OCI-LY1 (cell line): ENCODE data around the gene CRTC1.

Experiments used
- H2AFZ ChIP-seq: fragments of 200-600 bp; sonication (generic), shearing (Covaris generic); 2 replicates; pipeline ENCODE4 v1.6.0; 2014; ENCODE audit warnings: antibody characterized with exemption, mild to moderate bottlenecking, low read length
- H3F3A ChIP-seq: fragments of 200-600 bp; sonication (generic), shearing (Covaris generic); 2 replicates; pipeline ENCODE4 v1.6.0; 2014; ENCODE audit warnings: mild to moderate bottlenecking, antibody characterized with exemption, low read length, moderate library complexity; ENCODE audit not compliant: insufficient read depth
- H3K27ac ChIP-seq: fragments of 200-600 bp; sonication (generic); 2 replicates; pipeline ENCODE4 v1.5.1; 2014; ENCODE audit warnings: low read length, mixed run types, mild to moderate bottlenecking, low read depth; ENCODE audit not compliant: poor library complexity, severe bottlenecking
- H3K27me3 ChIP-seq: fragments of 200-600 bp; sonication (generic); 2 replicates; pipeline ENCODE4 v1.6.0; 2014; ENCODE audit warnings: antibody characterized with exemption, mild to moderate bottlenecking, low read length, moderate library complexity; ENCODE audit not compliant: insufficient read depth
- H3K36me3 ChIP-seq: fragments of 200-600 bp; sonication (generic); 2 replicates; pipeline ENCODE4 v1.6.1; 2014; ENCODE audit warnings: mild to moderate bottlenecking, antibody characterized with exemption, low read length, moderate library complexity, mixed read lengths; ENCODE audit not compliant: insufficient read depth
- H3K4me1 ChIP-seq: fragments of 200-600 bp; sonication (generic); 2 replicates; pipeline ENCODE4 v1.5.1; 2014; ENCODE audit warnings: mild to moderate bottlenecking, low read length, moderate library complexity; ENCODE audit not compliant: insufficient read depth, severe bottlenecking
- H3K4me2 ChIP-seq: fragments of 200-600 bp; sonication (generic), shearing (Covaris generic); 2 replicates; pipeline ENCODE4 v1.6.1; 2014; ENCODE audit warnings: low read length
- H3K4me3 ChIP-seq: fragments of 200-600 bp; sonication (generic); 2 replicates; pipeline ENCODE4 v1.5.1; 2014; ENCODE audit warnings: low read length, low read depth, mild to moderate bottlenecking, mixed read lengths; ENCODE audit not compliant: poor library complexity, severe bottlenecking
- H3K79me2 ChIP-seq: fragments of 200-600 bp; shearing (Covaris generic); 2 replicates; pipeline ENCODE4 v1.6.1; 2016; ENCODE audit warnings: mixed run types, low read length, mixed read lengths; ENCODE audit not compliant: insufficient read depth
- H3K9ac ChIP-seq: fragments of 200-600 bp; sonication (generic), shearing (Covaris generic); 2 replicates; pipeline ENCODE4 v1.6.1; 2014; ENCODE audit warnings: mild to moderate bottlenecking, low read length, mixed read lengths
- H3K9me2 ChIP-seq: fragments of 200-600 bp; sonication (generic), shearing (Covaris generic); 2 replicates; pipeline ENCODE4 v1.6.1; 2014; ENCODE audit warnings: low read depth, mild to moderate bottlenecking, low read length, mixed read lengths
- H3K9me3 ChIP-seq: fragments of 200-600 bp; shearing (Covaris generic); 2 replicates; pipeline ENCODE4 v1.6.1; 2014; ENCODE audit warnings: low read length, mixed read lengths
- H4K20me1 ChIP-seq: fragments of 200-600 bp; sonication (generic), shearing (Covaris generic); 2 replicates; pipeline ENCODE4 v1.6.0; 2016; ENCODE audit warnings: mild to moderate bottlenecking, low read length; ENCODE audit not compliant: insufficient read depth
- EZH2 ChIP-seq: fragments of 200-600 bp; sonication (generic), shearing (Covaris generic); IDR thresholded peaks from 2 replicates; pipeline ENCODE4 v1.8.0; 2017; ENCODE audit warnings: borderline replicate concordance, mixed run types, mild to moderate bottlenecking, antibody characterized with exemption, low read length, moderate library complexity, mixed read lengths
- TF ChIP-seq, protein P1 (sequence below): fragments of 200-600 bp; sonication (generic), shearing (Covaris generic); IDR thresholded peaks from 2 replicates; pipeline ENCODE4 v1.5.1; 2017; ENCODE audit warnings: mild to moderate bottlenecking, antibody characterized with exemption, low read length, moderate library complexity, mixed read lengths

The CRTC1 gene

DNA sequence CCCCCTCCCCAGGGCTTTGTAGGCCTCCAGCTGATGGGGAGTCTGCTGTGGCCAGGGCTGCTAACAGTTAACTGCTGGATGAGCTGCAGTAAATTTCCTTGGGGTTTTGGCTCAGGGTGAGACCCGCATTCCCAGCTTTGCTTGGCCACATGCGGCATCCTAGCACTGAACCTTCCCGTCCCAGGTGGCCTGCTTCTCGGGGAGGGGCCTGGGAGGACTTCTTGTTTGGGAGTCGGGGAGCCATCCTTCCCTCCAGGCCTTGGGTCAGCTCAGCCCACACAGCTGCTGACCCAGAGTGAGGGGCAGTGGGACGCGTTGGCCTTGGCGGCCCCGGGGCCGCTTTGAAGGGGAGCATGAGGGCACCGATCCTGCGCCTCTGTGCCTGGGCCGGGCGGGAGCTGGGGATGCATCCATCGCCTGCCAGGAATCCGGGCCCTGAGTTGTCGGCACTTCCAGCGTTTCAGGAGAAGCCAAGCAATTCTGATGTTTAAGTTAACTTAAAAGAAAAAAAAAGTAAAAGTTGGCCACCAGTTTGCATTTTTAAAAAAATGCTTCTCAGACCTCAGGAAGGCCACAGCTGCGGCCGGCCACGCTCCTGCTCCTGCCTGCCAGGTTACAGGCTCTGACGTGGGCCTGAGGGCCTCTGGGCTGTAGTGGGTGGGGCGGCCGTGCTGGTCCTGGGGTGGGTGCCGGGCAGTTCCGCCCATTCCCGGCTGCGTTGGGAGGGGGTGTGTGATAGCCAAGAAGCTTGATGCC is 27.7 kb downstream of the CRTC1 start:
- H3K27me3 ChIP-seq, result no peaks in the 10 kb centered on the region; the same call in 1 of the 2 replicates
- no peak overlapping the region for H3K9ac ChIP-seq
- H3K4me3 ChIP-seq, result no peak overlapping the region
- no peaks in the 10 kb centered on the region for H3K9me2 ChIP-seq
- H3K79me2 ChIP-seq, result no peaks in the 10 kb centered on the region
- no peak overlapping the region for H2AFZ ChIP-seq
- no peak overlapping the region for H3K27ac ChIP-seq
- no peaks in the 10 kb centered on the region for H3K4me1 ChIP-seq
- no peak overlapping the region for H3K4me2 ChIP-seq
- TF ChIP-seq, protein P1, sequence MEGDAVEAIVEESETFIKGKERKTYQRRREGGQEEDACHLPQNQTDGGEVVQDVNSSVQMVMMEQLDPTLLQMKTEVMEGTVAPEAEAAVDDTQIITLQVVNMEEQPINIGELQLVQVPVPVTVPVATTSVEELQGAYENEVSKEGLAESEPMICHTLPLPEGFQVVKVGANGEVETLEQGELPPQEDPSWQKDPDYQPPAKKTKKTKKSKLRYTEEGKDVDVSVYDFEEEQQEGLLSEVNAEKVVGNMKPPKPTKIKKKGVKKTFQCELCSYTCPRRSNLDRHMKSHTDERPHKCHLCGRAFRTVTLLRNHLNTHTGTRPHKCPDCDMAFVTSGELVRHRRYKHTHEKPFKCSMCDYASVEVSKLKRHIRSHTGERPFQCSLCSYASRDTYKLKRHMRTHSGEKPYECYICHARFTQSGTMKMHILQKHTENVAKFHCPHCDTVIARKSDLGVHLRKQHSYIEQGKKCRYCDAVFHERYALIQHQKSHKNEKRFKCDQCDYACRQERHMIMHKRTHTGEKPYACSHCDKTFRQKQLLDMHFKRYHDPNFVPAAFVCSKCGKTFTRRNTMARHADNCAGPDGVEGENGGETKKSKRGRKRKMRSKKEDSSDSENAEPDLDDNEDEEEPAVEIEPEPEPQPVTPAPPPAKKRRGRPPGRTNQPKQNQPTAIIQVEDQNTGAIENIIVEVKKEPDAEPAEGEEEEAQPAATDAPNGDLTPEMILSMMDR, result no peak
- TF ChIP-seq EZH2, result no peak
- no peaks in the 10 kb centered on the region; the same call in 1 of the 2 replicates for H3K36me3 ChIP-seq
- H3K9me3 ChIP-seq, result peaks cover 2% of the 10 kb centered on the region; the same call in 1 of the 2 replicates
- H3F3A ChIP-seq, result no peaks in the 10 kb centered on the region
- no peaks in the 10 kb centered on the region for H4K20me1 ChIP-seq

DNA sequence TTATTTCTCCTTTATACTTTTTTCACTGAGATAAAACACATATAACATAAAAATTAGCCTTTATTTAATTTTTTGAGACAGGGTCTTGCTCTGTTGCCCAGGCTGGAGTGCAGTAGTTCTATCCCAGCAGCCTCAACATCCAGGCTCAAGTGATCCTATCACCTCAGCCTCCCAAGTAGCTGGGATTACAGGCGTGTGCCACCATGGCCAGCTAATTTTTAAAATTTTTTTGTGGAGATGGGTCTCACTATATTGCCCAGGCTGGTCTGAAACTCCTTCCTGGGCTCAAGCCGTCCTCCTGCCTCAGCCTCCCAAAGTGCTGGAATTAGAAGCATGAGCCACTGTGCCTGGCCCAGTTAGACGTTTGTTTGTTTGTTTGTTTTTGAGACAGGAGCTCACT is 28.4 kb downstream of the CRTC1 start:
- Histone ChIP-seq H3K9me2 (no peaks in the 10 kb centered on the region), H3K79me2 (no peaks in the 10 kb centered on the region)
- TF ChIP-seq EZH2, result no peak
- TF ChIP-seq, protein P1, result no peak

DNA sequence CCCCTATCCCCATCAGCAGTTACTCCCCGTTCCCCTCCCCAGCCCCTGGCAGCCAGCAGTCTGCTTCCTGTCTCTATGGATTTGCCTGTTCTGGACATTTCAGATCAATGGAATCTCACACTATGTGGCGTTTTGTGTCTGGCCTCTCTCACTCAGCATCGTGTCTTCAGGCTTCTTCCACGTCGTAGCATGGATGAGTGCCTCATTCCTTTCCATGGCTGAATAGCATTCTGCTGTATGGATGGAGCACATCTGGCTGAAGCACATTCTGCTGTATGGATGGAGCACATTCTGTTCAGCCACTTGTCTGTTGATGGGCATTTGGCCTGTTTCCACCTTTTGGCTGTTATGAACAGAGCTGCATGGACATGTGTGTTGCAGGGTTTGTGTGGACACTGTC is 29.5 kb downstream of the CRTC1 start:
- H3K36me3 ChIP-seq, result no peaks in the 10 kb centered on the region
- no peak overlapping the region for H3K9ac ChIP-seq
- H3K9me2 ChIP-seq, result no peaks in the 10 kb centered on the region
- no peak overlapping the region for H2AFZ ChIP-seq
- no peaks in the 10 kb centered on the region for H3K4me1 ChIP-seq
- H3K79me2 ChIP-seq, result no peaks in the 10 kb centered on the region
- TF ChIP-seq, protein P1, result no peak
- no peak for TF ChIP-seq EZH2
- no peaks in the 10 kb centered on the region for H3K27me3 ChIP-seq
- H3F3A ChIP-seq, result no peaks in the 10 kb centered on the region
- no peak overlapping the region for H3K27ac ChIP-seq
- no peaks in the 10 kb centered on the region for H4K20me1 ChIP-seq
- H3K4me3 ChIP-seq, result no peak overlapping the region
- H3K9me3 ChIP-seq, result no peaks in the 10 kb centered on the region
- no peak overlapping the region for H3K4me2 ChIP-seq

More for the DNA sequence above, 28.4 kb downstream of the CRTC1 start:
- no peak overlapping the region for H3K9ac ChIP-seq
- H3F3A ChIP-seq, result no peaks in the 10 kb centered on the region
- no peaks in the 10 kb centered on the region for H3K4me1 ChIP-seq
- H3K27ac ChIP-seq, result no peak overlapping the region
- no peaks in the 10 kb centered on the region for H4K20me1 ChIP-seq
- no peak overlapping the region for H3K4me3 ChIP-seq
- H3K27me3 ChIP-seq, result no peaks in the 10 kb centered on the region; the same call in 1 of the 2 replicates
- peaks cover 2% of the 10 kb centered on the region; the same call in 1 of the 2 replicates for H3K9me3 ChIP-seq
- no peaks in the 10 kb centered on the region; the same call in 1 of the 2 replicates for H3K36me3 ChIP-seq
- H3K4me2 ChIP-seq, result no peak overlapping the region
- H2AFZ ChIP-seq, result no peak overlapping the region
